HG02571 (cell line): ENCODE data around the gene CPEB2.
"Not testable (repeated sequence)": the region's sequence is repeated elsewhere in the genome, so short reads cannot be mapped to it uniquely, and the experiment has no call there.

Source experiments
- ATAC-seq: cut with Tn5 transposase; IDR thresholded peaks from one replicate; pipeline ENCODE4 v1.9.1; 2021; ENCODE audit warnings: mild to moderate bottlenecking, moderate library complexity; ENCODE audit not compliant: unreplicated experiment

CPEB2 gene

GRCh38 chr4:15043922-15044321, 41.6 kb downstream of the CPEB2 start:
- no peak for ATAC-seq

- ATAC-seq = no peak
Observed at GRCh38 chr4:15054541-15054940, 52.3 kb downstream of the CPEB2 start.

GRCh38 chr4:15060213-15060612, 57.9 kb downstream of the CPEB2 start:
- no peak for ATAC-seq

- ATAC-seq = no peak
Observed at GRCh38 chr4:15063341-15063740, 61.1 kb downstream of the CPEB2 start.

- ATAC-seq = no peak
Observed at GRCh38 chr4:15065516-15065915, 63.2 kb downstream of the CPEB2 start.

- ATAC-seq = no peak
Observed at GRCh38 chr4:15066140-15066539, 63.9 kb downstream of the CPEB2 start.

- ATAC-seq = no peak
Observed at GRCh38 chr4:15068298-15068697, 66.0 kb downstream of the CPEB2 start.

GRCh38 chr4:15075875-15076274, 73.6 kb downstream of the CPEB2 start:
- ATAC-seq = no peak

GRCh38 chr4:15077969-15078368, 75.7 kb downstream of the CPEB2 start:
- ATAC-seq = no peak

GRCh38 chr4:15078682-15079642, 76.7 kb downstream of the CPEB2 start:
- ATAC-seq = no peak

- ATAC-seq = no peak
Observed at GRCh38 chr4:15084780-15085179, 82.5 kb downstream of the CPEB2 start.

- not testable (repeated sequence) for ATAC-seq
Observed at GRCh38 chr4:15085762-15086161, 83.5 kb downstream of the CPEB2 start.

- ATAC-seq = not testable (repeated sequence)
Observed at GRCh38 chr4:15086259-15086658, 84.0 kb downstream of the CPEB2 start.

GRCh38 chr4:15088394-15089035, 86.2 kb downstream of the CPEB2 start:
- ATAC-seq = no peak

- ATAC-seq = no peak
Observed at GRCh38 chr4:15089979-15090378, 87.7 kb downstream of the CPEB2 start.

GRCh38 chr4:15100380-15100779, 98.1 kb downstream of the CPEB2 start:
- no peak for ATAC-seq

- no peak for ATAC-seq
Observed at GRCh38 chr4:15100994-15101695, 98.9 kb downstream of the CPEB2 start.

GRCh38 chr4:15104825-15105224, 102.5 kb downstream of the CPEB2 start:
- ATAC-seq = no peak

- no peak for ATAC-seq
Observed at GRCh38 chr4:15106399-15106798, 104.1 kb downstream of the CPEB2 start.

- ATAC-seq = no peak
Observed at GRCh38 chr4:15109600-15109999, 107.3 kb downstream of the CPEB2 start.

- no peak for ATAC-seq
Observed at GRCh38 chr4:15110120-15110571, 107.9 kb downstream of the CPEB2 start.
